ENCODE measurements around the gene STPG2. TPM values are rescaled to one million over a fixed set of nuclear protein-coding genes. Genes with fewer than 3 reads are reported as not detected.
"Not testable (repeated sequence)": the region's sequence is repeated elsewhere in the genome, so short reads cannot be mapped to it uniquely, and the experiment has no call there.

Gene STPG2
- total RNA-seq, 1 experiment from 2014 or later, result 0.20 TPM

- Histone ChIP-seq H3K23ac (ENCODE audit: insufficient read length, low read depth, low read length) (no peak overlapping the region), H3K4ac (ENCODE audit: low read depth, low read length) (no peak overlapping the region), H2BK5ac (ENCODE audit: insufficient read length, low read length) (no peak overlapping the region), H2AK5ac (ENCODE audit: insufficient read length, low read length) (no peak overlapping the region), H3K56ac (ENCODE audit: insufficient read length, low read depth, low read length) (no peak overlapping the region), H2AFZ (ENCODE audit: low read length) (no peak overlapping the region), H2BK15ac (ENCODE audit: low read depth, low read length) (no peak overlapping the region), H3K79me2 (ENCODE audit: insufficient read depth, low read length) (no peaks in the 10 kb centered on the region), H4K8ac (replicated peaks; ENCODE audit: insufficient read length, low read depth, low read length) (no peak overlapping the region), H3K27ac (ENCODE audit: insufficient read length, low read depth, low read length) (peak overlapping the region; percentile 51), H4K91ac (ENCODE audit: insufficient read length, low read depth, low read length) (no peak overlapping the region), H4K20me1 (ENCODE audit: control insufficient read depth, insufficient read depth, insufficient read length) (no peaks in the 10 kb centered on the region), H3K18ac (ENCODE audit: insufficient read length, low read depth, low read length) (no peak overlapping the region), H2BK12ac (ENCODE audit: insufficient read length, low read depth, low read length) (no peak overlapping the region), H2BK20ac (ENCODE audit: low read depth, low read length, poor library complexity, severe bottlenecking) (no peak overlapping the region), H2BK120ac (ENCODE audit: low read depth, low read length, poor library complexity, severe bottlenecking) (no peak overlapping the region), H3K4me1 (ENCODE audit: insufficient read depth, low read length) (peaks cover 5% of the 10 kb centered on the region), H3K9me3 (ENCODE audit: control insufficient read depth, low read depth, low read length) (no peaks in the 10 kb centered on the region), H3K27me3 (ENCODE audit: insufficient read depth, low read length) (no peaks in the 10 kb centered on the region), H3K9ac (ENCODE audit: extremely low read depth, insufficient read length, low read length) (no peak overlapping the region), H3K79me1 (ENCODE audit: insufficient read depth, low read depth, low read length, poor library complexity, severe bottlenecking) (no peaks in the 10 kb centered on the region), H3K14ac (ENCODE audit: insufficient read depth, low read length) (no peak overlapping the region), H3T11ph (ENCODE audit: low read length) (no peak overlapping the region), H3K4me2 (ENCODE audit: insufficient read depth, insufficient read length, low read length) (peak overlapping the region; percentile 1), H4K5ac (ENCODE audit: insufficient read length, low read depth, low read length) (no peak overlapping the region), H3K23me2 (ENCODE audit: insufficient read length, low read depth, low read length, poor library complexity, severe bottlenecking) (no peaks in the 10 kb centered on the region)
- Mint-ChIP-seq H3K27me3 (ENCODE audit: low read depth) (no peaks in the 10 kb centered on the region; the same call in 1 of the 2 replicates), H3K36me3 (ENCODE audit: insufficient read depth in 1 of 3, low read depth in 3 of 3) (peaks cover under 1 to 4% (median 2%) of the 10 kb centered on the region in 3 experiments; a peak in 4 of 7 replicates), H3K4me3 (no peak overlapping the region), H3K4me1 (peaks cover 9 to 16% of the 10 kb centered on the region in 2 experiments), H3K27ac (peak overlapping the region in 1 of 3 experiments; percentile 21; a peak in 1 of 7 replicates), H3K9me3 (peaks cover 8 to 9% of the 10 kb centered on the region in 2 experiments; a peak in 3 of 5 replicates)
- TF ChIP-seq, protein P1, sequence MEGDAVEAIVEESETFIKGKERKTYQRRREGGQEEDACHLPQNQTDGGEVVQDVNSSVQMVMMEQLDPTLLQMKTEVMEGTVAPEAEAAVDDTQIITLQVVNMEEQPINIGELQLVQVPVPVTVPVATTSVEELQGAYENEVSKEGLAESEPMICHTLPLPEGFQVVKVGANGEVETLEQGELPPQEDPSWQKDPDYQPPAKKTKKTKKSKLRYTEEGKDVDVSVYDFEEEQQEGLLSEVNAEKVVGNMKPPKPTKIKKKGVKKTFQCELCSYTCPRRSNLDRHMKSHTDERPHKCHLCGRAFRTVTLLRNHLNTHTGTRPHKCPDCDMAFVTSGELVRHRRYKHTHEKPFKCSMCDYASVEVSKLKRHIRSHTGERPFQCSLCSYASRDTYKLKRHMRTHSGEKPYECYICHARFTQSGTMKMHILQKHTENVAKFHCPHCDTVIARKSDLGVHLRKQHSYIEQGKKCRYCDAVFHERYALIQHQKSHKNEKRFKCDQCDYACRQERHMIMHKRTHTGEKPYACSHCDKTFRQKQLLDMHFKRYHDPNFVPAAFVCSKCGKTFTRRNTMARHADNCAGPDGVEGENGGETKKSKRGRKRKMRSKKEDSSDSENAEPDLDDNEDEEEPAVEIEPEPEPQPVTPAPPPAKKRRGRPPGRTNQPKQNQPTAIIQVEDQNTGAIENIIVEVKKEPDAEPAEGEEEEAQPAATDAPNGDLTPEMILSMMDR (conservative IDR thresholded peaks at IDR 0.05), result no peak
- peak; percentile 41 for DNase-seq
- WGBS (ENCODE audit: extremely low coverage, insufficient read length, low lambda C conversion rate), result no CpG with 5 or more reads among the region's 4 CpGs
Observed at GRCh38 chr4:97558204-97558778, 585.0 kb downstream of the STPG2 start.

DNA sequence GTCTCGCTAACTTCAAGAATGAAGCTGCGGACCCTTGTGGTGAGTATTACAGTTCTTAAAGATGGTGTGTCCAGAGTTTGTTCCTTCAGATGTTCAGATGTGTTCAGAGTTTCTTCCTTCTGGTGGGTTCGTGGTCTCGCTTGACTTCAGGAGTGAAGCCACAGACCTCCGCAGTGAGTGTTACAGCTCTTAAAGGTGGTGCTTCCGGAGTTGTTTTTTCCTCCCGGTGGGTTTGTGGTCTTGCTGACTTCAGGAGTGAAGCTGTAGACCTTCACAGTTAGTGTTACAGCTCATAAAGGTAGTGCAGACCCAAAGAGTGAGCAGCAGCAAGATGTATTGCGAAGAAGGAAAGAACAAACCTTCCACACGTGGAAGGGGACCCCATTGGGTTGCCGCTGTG is 592.6 kb downstream of the STPG2 start:
- H3K79me2 ChIP-seq (ENCODE audit: insufficient read depth, low read length); H3K4me2 ChIP-seq (ENCODE audit: insufficient read depth, insufficient read length, low read length); H3K9ac ChIP-seq (ENCODE audit: extremely low read depth, insufficient read length, low read length); H3K23ac ChIP-seq (ENCODE audit: insufficient read length, low read depth, low read length); H3K27me3 ChIP-seq (ENCODE audit: insufficient read depth, low read length); H4K20me1 ChIP-seq (ENCODE audit: control insufficient read depth, insufficient read depth, insufficient read length); H3K4ac ChIP-seq (ENCODE audit: low read depth, low read length); H3K4me3 Mint-ChIP-seq; H2BK120ac ChIP-seq (ENCODE audit: low read depth, low read length, poor library complexity, severe bottlenecking); H3K4me1 ChIP-seq (ENCODE audit: insufficient read depth, low read length); H3K23me2 ChIP-seq (ENCODE audit: insufficient read length, low read depth, low read length, poor library complexity, severe bottlenecking); H4K5ac ChIP-seq (ENCODE audit: insufficient read length, low read depth, low read length); H2BK12ac ChIP-seq (ENCODE audit: insufficient read length, low read depth, low read length); H3K56ac ChIP-seq (ENCODE audit: insufficient read length, low read depth, low read length); H3K36me3 Mint-ChIP-seq (ENCODE audit: insufficient read depth in 1 of 3, low read depth in 3 of 3); H3K27ac ChIP-seq (ENCODE audit: insufficient read length, low read depth, low read length); H2BK5ac ChIP-seq (ENCODE audit: insufficient read length, low read length); H3K27me3 Mint-ChIP-seq (ENCODE audit: low read depth); H2AFZ ChIP-seq (ENCODE audit: low read length); H3K9me3 ChIP-seq (ENCODE audit: control insufficient read depth, low read depth, low read length); H2AK5ac ChIP-seq (ENCODE audit: insufficient read length, low read length); H4K8ac ChIP-seq (replicated peaks; ENCODE audit: insufficient read length, low read depth, low read length); H3K9me3 Mint-ChIP-seq; H3K14ac ChIP-seq (ENCODE audit: insufficient read depth, low read length); DNase-seq; H3T11ph ChIP-seq (ENCODE audit: low read length); H4K91ac ChIP-seq (ENCODE audit: insufficient read length, low read depth, low read length); H3K79me1 ChIP-seq (ENCODE audit: insufficient read depth, low read depth, low read length, poor library complexity, severe bottlenecking); H2BK20ac ChIP-seq (ENCODE audit: low read depth, low read length, poor library complexity, severe bottlenecking); H2BK15ac ChIP-seq (ENCODE audit: low read depth, low read length); H3K4me1 Mint-ChIP-seq; H3K18ac ChIP-seq (ENCODE audit: insufficient read length, low read depth, low read length): not testable (repeated sequence)
- H3K27ac Mint-ChIP-seq, result 0 out of 7 replicates have a peak overlapping the region, but pooled peaks of 1 of the 3 experiments have one; percentile 22
- WGBS (ENCODE audit: extremely low coverage, insufficient read length, low lambda C conversion rate), result no CpG with 5 or more reads among the region's 10 CpGs

Measured in H9 (cell line).